ENCODE results near the gene P2RY14. TPM values are rescaled to one million over a fixed set of nuclear protein-coding genes. Genes with fewer than 3 reads are reported as not detected.

Gene P2RY14
- total and polyA plus RNA-seq, 12 donors, result 0.72 to 5.3 (median 2.7) TPM

- Histone ChIP-seq H3K27me3 (no peaks in the 10 kb centered on the region), H3K4me3 (peak overlapping the region in 1 of 10 donors; percentile 38), H3K27ac (peak overlapping the region in 5 of 10 donors; percentile 1 to 68 (median 5)), H3K9me3 (no peaks in the 10 kb centered on the region), H3K4me1 (peaks cover 0 to 42% (median 0%) of the 10 kb centered on the region in 9 donors), H3K36me3 (no peaks in the 10 kb centered on the region)
- DNase-seq (no peak), ATAC-seq (no peak)
- no peak for TF ChIP-seq CTCF (IDR thresholded peaks at IDR 0.05)
- 57 to 68% methylated on average over 5 of the region's 5 CpGs for WGBS, 2 donors
- intact Hi-C loops (cut with DNase I), result no loop called here
Measured at GRCh38 chr3:151275091-151275490, 3.3 kb downstream of the P2RY14 start.

GRCh38 chr3:151269631-151270030, 8.7 kb downstream of the P2RY14 start:
- 45 to 49% methylated on average over 5 of the region's 5 CpGs for WGBS, 2 donors
- no peak for ATAC-seq
- no peak for DNase-seq
- Histone ChIP-seq H3K4me1 (peaks cover 0 to 43% (median 5%) of the 10 kb centered on the region in 9 donors), H3K27me3 (no peaks in the 10 kb centered on the region), H3K4me3 (no peak overlapping the region), H3K9me3 (no peaks in the 10 kb centered on the region), H3K36me3 (no peaks in the 10 kb centered on the region), H3K27ac (peak overlapping the region in 3 of 10 donors; percentile 3 to 45 (median 27))
- intact Hi-C loops (cut with DNase I), result loop anchor here in 1 of 10 donors (5.0 kb wide), 1 partner anchor 42 kb away; no protein-coding TSS in a partner anchor
- no peak for TF ChIP-seq CTCF (IDR thresholded peaks at IDR 0.05)

- Histone ChIP-seq H3K36me3 (no peaks in the 10 kb centered on the region), H3K9me3 (no peaks in the 10 kb centered on the region), H3K4me1 (peaks cover 0 to 46% (median 5%) of the 10 kb centered on the region in 9 donors), H3K27me3 (no peaks in the 10 kb centered on the region), H3K4me3 (no peak overlapping the region), H3K27ac (peak overlapping the region in 8 of 10 donors; percentile 3 to 76 (median 36))
- no peak for ATAC-seq
- intact Hi-C loops (cut with DNase I), result loop anchor here in 1 of 10 donors (5.0 kb wide), 1 partner anchor 41 kb away; no protein-coding TSS in a partner anchor
- no peak for DNase-seq
- 90 to 92% methylated on average over 11 of the region's 11 CpGs for WGBS, 2 donors
- no peak for TF ChIP-seq CTCF (IDR thresholded peaks at IDR 0.05)
Measured at GRCh38 chr3:151268267-151269235, 9.8 kb downstream of the P2RY14 start.

GRCh38 chr3:151267066-151267465, 11.3 kb downstream of the P2RY14 start:
- no peak for TF ChIP-seq CTCF (IDR thresholded peaks at IDR 0.05)
- H3K27ac ChIP-seq, result peak overlapping the region in 5 of 10 donors; percentile 20 to 76 (median 56)
- peaks cover 0 to 46% (median 5%) of the 10 kb centered on the region in 9 donors for H3K4me1 ChIP-seq

More at GRCh38 chr3:151267066-151267465, 11.3 kb downstream of the P2RY14 start:
- ATAC-seq (no peak), DNase-seq (no peak)
- intact Hi-C loops (cut with DNase I), result loop anchor here in 1 of 10 donors (5.0 kb wide), 1 partner anchor 40 kb away; no protein-coding TSS in a partner anchor
- Histone ChIP-seq H3K36me3 (no peaks in the 10 kb centered on the region), H3K4me3 (no peak overlapping the region), H3K9me3 (no peaks in the 10 kb centered on the region), H3K27me3 (no peaks in the 10 kb centered on the region)
- WGBS, 2 donors, result 94 to 97% methylated on average over 1 of the region's 1 CpG
